ENCODE data around the gene CLASP1.

GRCh38 chr2:121409966-121410365 lies 239.3 kb downstream of the CLASP1 start:
- TF ChIP-seq CTCF (IDR thresholded peaks at IDR 0.05): no peak
- TF ChIP-seq POLR2A (IDR thresholded peaks at IDR 0.05): no peak

Data from heart left ventricle (tissue), 13 donors.